ENCODE measurements around the gene MYL1. TPM values are rescaled to one million over a fixed set of nuclear protein-coding genes. Genes with fewer than 3 reads are reported as not detected.

MYL1 gene
- total and polyA plus RNA-seq, 2 of the 8 experiments (the other 6 are each of a cell fraction or from before 2014, with no cell fraction given) = not detected

DNA sequence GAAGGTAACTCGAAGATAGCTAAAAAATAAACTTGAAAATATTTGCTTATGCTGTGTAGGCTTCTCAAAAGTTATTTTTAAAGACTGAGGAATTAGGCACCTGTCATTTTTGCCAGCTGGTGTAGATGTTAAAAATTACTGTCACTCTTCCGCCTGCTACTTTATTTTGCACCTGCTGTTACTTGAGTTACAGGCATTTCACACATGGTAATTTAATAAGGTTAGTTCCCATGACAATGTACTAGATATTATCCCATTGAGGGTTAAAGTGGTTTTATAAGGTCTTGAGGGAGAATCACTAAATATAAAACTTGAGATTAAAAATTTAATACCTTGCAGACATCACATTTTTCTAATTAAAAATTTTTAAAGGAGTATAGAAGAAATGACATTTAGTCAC lies 26.6 kb downstream of the MYL1 start:
- H3K23ac ChIP-seq (ENCODE audit: insufficient read length) = no peak overlapping the region
- H3K14ac ChIP-seq (ENCODE audit: insufficient read length) = no peak overlapping the region
- H3K27ac ChIP-seq (ENCODE audit: low read depth, low read length) = no peak overlapping the region
- no peak overlapping the region for H2BK20ac ChIP-seq (ENCODE audit: low read length)
- H3K4me2 ChIP-seq (ENCODE audit: insufficient read depth in 1 of 2, low read depth in 2 of 2, low read length in 2 of 2) = no peak overlapping the region
- no peaks in the 10 kb centered on the region for H4K20me1 ChIP-seq (replicated peaks in 1 of 2; ENCODE audit: control insufficient read depth in 1 of 2, insufficient read depth in 2 of 2, low read length in 2 of 2)
- no peak overlapping the region for H3K9ac ChIP-seq (replicated peaks in 1 of 4; ENCODE audit: extremely low read depth in 1 of 4, low read depth in 3 of 4, low read length in 3 of 4)
- H4K5ac ChIP-seq (ENCODE audit: insufficient read length, low read depth, low read length) = no peak overlapping the region
- no peak overlapping the region for H3K56ac ChIP-seq (replicated peaks; ENCODE audit: insufficient read length, low read depth, low read length)
- H3K27me3 ChIP-seq (replicated peaks in 1 of 4; ENCODE audit: control insufficient read depth in 3 of 4, extremely low read depth in 1 of 4, insufficient read depth in 3 of 4, low read length in 3 of 4) = no peaks in the 10 kb centered on the region
- no peak overlapping the region for H4K91ac ChIP-seq (replicated peaks; ENCODE audit: insufficient read length, low read length)
- H2AK5ac ChIP-seq (ENCODE audit: low read depth, low read length) = no peak overlapping the region
- H3K4me1 ChIP-seq (replicated peaks in 1 of 4; ENCODE audit: control insufficient read depth in 3 of 4, insufficient read depth in 4 of 4, low read length in 3 of 4) = no peaks in the 10 kb centered on the region
- ChIA-PET CTCF (ENCODE audit: partially characterized antibody) (no interaction called here), POLR2A (ENCODE audit: partially characterized antibody) (interaction anchor here (0.7 kb wide), 1 partner anchor 100 kb away, joined by 4 read pairs; no protein-coding TSS in a partner anchor)
- no peak for DNase-seq (ENCODE audit: low read depth in 1 of 2, low spot score in 2 of 2)
- H4K8ac ChIP-seq (ENCODE audit: extremely low read depth, insufficient read depth, low read length) = no peak overlapping the region
- H3K4me3 ChIP-seq (ENCODE audit: extremely low read depth in 1 of 4, insufficient read depth in 2 of 4, low read depth in 3 of 4, low read length in 4 of 4) = no peak overlapping the region
- H2BK120ac ChIP-seq (replicated peaks; ENCODE audit: low read depth, low read length) = no peak overlapping the region
- no peak overlapping the region for H3K18ac ChIP-seq (ENCODE audit: extremely low read depth, low read length)
- 83% methylated on average over 2 of the region's 2 CpGs; no CpG with 5 or more reads in 1 of the 2 experiments for WGBS, 2 experiments (ENCODE audit: extremely low coverage in 1 of 2, insufficient coverage in 1 of 2, insufficient read length in 1 of 2, insufficient replicate concordance in 2 of 2, low coverage in 1 of 2, low lambda C conversion rate in 2 of 2, missing lambda C conversion rate in 1 of 2)
- H2BK12ac ChIP-seq (ENCODE audit: low read depth, low read length) = no peak overlapping the region
- FAIRE-seq = no peak
- no peaks in the 10 kb centered on the region for H3K23me2 ChIP-seq (ENCODE audit: low read depth, low read length)
- H3K36me3 ChIP-seq (ENCODE audit: control insufficient read depth in 2 of 4, insufficient read depth in 4 of 4, low read length in 3 of 4) = no peaks in the 10 kb centered on the region
- H2BK15ac ChIP-seq (ENCODE audit: low read length) = no peak overlapping the region
- no peaks in the 10 kb centered on the region; a peak in 1 of 4 replicates for H3K9me3 ChIP-seq (ENCODE audit: insufficient read depth in 2 of 2, low read depth in 1 of 2, low read length in 1 of 2)
- no peaks in the 10 kb centered on the region for H3K79me1 ChIP-seq (ENCODE audit: low read depth, low read length)
- H2BK5ac ChIP-seq (ENCODE audit: low read depth, low read length) = no peak overlapping the region
- no peaks in the 10 kb centered on the region for H3K79me2 ChIP-seq (ENCODE audit: control insufficient read depth in 1 of 2, insufficient read depth in 2 of 2, low read length in 2 of 2)
- no peak overlapping the region for H2AFZ ChIP-seq (ENCODE audit: low read length)
- H3K4ac ChIP-seq (replicated peaks; ENCODE audit: insufficient read length, low read depth, low read length) = no peak overlapping the region
- TF ChIP-seq CREB1 (IDR thresholded peaks at IDR 0.05) = no peak
- no peak for TF ChIP-seq SP2 (IDR thresholded peaks at IDR 0.05; ENCODE audit: low read length)
- no peak for TF ChIP-seq NANOG (IDR thresholded peaks at IDR 0.05; ENCODE audit: insufficient read depth, low read depth, low read length, poor library complexity, severe bottlenecking)
- no peak for TF ChIP-seq HDAC6 (IDR thresholded peaks at IDR 0.05; ENCODE audit: low read depth, low read length)
- no peak for TF ChIP-seq NRF1 (IDR thresholded peaks at IDR 0.05; ENCODE audit: low read depth, low read length)
- TF ChIP-seq SP1 (IDR thresholded peaks at IDR 0.05; ENCODE audit: low read depth, low read length) = no peak
- no peak for TF ChIP-seq TAF1 (IDR thresholded peaks at IDR 0.05; ENCODE audit: low read depth, low read length)
- TF ChIP-seq SRF (IDR thresholded peaks at IDR 0.05; ENCODE audit: low read depth, low read length) = no peak
- TF ChIP-seq POU5F1 (IDR thresholded peaks at IDR 0.05; ENCODE audit: low read depth, low read length) = no peak
- TF ChIP-seq, protein P1, sequence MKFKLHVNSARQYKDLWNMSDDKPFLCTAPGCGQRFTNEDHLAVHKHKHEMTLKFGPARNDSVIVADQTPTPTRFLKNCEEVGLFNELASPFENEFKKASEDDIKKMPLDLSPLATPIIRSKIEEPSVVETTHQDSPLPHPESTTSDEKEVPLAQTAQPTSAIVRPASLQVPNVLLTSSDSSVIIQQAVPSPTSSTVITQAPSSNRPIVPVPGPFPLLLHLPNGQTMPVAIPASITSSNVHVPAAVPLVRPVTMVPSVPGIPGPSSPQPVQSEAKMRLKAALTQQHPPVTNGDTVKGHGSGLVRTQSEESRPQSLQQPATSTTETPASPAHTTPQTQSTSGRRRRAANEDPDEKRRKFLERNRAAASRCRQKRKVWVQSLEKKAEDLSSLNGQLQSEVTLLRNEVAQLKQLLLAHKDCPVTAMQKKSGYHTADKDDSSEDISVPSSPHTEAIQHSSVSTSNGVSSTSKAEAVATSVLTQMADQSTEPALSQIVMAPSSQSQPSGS (IDR thresholded peaks at IDR 0.05; ENCODE audit: low read length) = no peak
- TF ChIP-seq TEAD4 (IDR thresholded peaks at IDR 0.05; ENCODE audit: low read depth, low read length) = no peak
- TF ChIP-seq JUN (IDR thresholded peaks at IDR 0.05; ENCODE audit: low read depth, low read length) = no peak
- no peak for TF ChIP-seq TCF12 (IDR thresholded peaks at IDR 0.05; ENCODE audit: low read depth, low read length)
- TF ChIP-seq GABPA (IDR thresholded peaks at IDR 0.05; ENCODE audit: borderline replicate concordance, insufficient read depth, low read length) = no peak
- TF ChIP-seq KDM5A (IDR thresholded peaks at IDR 0.05; ENCODE audit: low read length) = no peak

Measured in H1 (cell line).